ENCODE results near the gene SCYL3. TPM values are rescaled to one million over a fixed set of nuclear protein-coding genes. Genes with fewer than 3 reads are reported as not detected.

The SCYL3 gene
- total RNA-seq, 4 donors from 2014 or later: 2.1 to 17.5 (median 10.2) TPM

GRCh38 chr1:169802888-169803287 is 90.8 kb downstream of the SCYL3 start:
- DNase-seq: no peak
- TF ChIP-seq, protein P1, sequence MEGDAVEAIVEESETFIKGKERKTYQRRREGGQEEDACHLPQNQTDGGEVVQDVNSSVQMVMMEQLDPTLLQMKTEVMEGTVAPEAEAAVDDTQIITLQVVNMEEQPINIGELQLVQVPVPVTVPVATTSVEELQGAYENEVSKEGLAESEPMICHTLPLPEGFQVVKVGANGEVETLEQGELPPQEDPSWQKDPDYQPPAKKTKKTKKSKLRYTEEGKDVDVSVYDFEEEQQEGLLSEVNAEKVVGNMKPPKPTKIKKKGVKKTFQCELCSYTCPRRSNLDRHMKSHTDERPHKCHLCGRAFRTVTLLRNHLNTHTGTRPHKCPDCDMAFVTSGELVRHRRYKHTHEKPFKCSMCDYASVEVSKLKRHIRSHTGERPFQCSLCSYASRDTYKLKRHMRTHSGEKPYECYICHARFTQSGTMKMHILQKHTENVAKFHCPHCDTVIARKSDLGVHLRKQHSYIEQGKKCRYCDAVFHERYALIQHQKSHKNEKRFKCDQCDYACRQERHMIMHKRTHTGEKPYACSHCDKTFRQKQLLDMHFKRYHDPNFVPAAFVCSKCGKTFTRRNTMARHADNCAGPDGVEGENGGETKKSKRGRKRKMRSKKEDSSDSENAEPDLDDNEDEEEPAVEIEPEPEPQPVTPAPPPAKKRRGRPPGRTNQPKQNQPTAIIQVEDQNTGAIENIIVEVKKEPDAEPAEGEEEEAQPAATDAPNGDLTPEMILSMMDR (IDR thresholded peaks at IDR 0.05): no peak
- no peak for TF ChIP-seq POLR2A (IDR thresholded peaks at IDR 0.05)
- Histone ChIP-seq H3K36me3 (no peaks in the 10 kb centered on the region), H3K27ac (no peak overlapping the region), H3K27me3 (no peaks in the 10 kb centered on the region), H3K4me1 (no peaks in the 10 kb centered on the region), H3K9me3 (no peaks in the 10 kb centered on the region), H3K4me3 (no peak overlapping the region)
- intact Hi-C loops (cut with DNase I; ENCODE audit: low total_unique reads): no loop called here

Small RNA genes lying within 50 kb of the gene (small RNA-seq; reads per million reads assigned to genes)
- gene RN7SL333P: not detected

Other genes starting within 250 kb of the SCYL3 start
- gene SELL, start 182.3 kb downstream of the SCYL3 start, total RNA-seq: 1 to 10 TPM in 1 of 4 donors, under 1 TPM in 2, not detected in 1; 0.29 to 2.6 (median 0.70) TPM
- gene SELE, start 159.8 kb downstream of the SCYL3 start, total RNA-seq: 1 to 10 TPM in 2 of 4 donors, under 1 TPM in 2; under 0.01 to 7.9 (median 3.2) TPM
- gene METTL18, start 99.0 kb downstream of the SCYL3 start, total RNA-seq: 10 to 100 TPM in 2 of 4 donors, 1 to 10 TPM in 2; 1.0 to 14.7 (median 10.2) TPM
- gene KIFAP3, start 180.8 kb upstream of the SCYL3 start, total RNA-seq: 10 to 100 TPM in 3 of 4 donors, 1 to 10 TPM in 1; 6.1 to 79.0 (median 58.7) TPM